ENCODE results near the gene CNOT10.

Gene CNOT10

GRCh38 chr3:32821686-32822296 lies 136.8 kb downstream of the CNOT10 start:
- no peak for DNase-seq (ENCODE audit: low read depth)
- no peak for TF ChIP-seq CTCF (IDR thresholded peaks at IDR 0.05; ENCODE audit: insufficient read depth, low read depth, low read length, missing control alignments)
- H3K4me3 ChIP-seq (ENCODE audit: low read length), result no peak overlapping the region

GRCh38 chr3:32822609-32823498 lies 137.9 kb downstream of the CNOT10 start:
- TF ChIP-seq CTCF (IDR thresholded peaks at IDR 0.05; ENCODE audit: insufficient read depth, low read depth, low read length, missing control alignments), result no peak
- DNase-seq (ENCODE audit: low read depth), result no peak
- H3K4me3 ChIP-seq (ENCODE audit: low read length), result no peak overlapping the region
